Activated naive CD8-positive, alpha-beta T cell treated with anti-CD3 and anti-CD28 coated beads, Interleukin-2, amount 50 U/mL, for 16 hours (primary cell): ENCODE results near the gene CALR3.
"Not testable (repeated sequence)": the region's sequence is repeated elsewhere in the genome, so short reads cannot be mapped to it uniquely, and the experiment has no call there.

Experiments
- DNase-seq: peaks from one replicate; pipeline ENCODE4 v3.0.0-alpha.2; 2020; ENCODE audit warnings: low read depth, low spot score

CALR3 gene

DNA sequence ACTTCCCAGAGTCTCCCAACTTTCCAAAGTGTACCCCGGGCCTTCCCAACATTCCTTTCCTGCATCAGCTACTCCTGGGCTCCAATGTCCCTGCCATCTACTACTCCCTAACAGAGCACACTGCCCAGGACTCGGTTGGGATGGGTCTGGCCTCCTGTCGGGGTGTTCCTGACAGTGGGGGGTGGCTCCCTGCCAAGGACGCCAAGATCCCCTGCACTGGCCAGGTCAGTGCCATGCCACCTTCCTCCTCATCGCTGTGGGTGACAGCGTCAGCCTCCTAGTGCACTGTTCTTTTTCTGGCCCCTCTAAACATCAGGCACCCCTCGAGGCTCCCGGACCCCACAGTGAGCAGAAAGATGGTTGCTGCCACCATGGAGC lies 38.0 kb downstream of the CALR3 start:
- no peak for DNase-seq

DNA sequence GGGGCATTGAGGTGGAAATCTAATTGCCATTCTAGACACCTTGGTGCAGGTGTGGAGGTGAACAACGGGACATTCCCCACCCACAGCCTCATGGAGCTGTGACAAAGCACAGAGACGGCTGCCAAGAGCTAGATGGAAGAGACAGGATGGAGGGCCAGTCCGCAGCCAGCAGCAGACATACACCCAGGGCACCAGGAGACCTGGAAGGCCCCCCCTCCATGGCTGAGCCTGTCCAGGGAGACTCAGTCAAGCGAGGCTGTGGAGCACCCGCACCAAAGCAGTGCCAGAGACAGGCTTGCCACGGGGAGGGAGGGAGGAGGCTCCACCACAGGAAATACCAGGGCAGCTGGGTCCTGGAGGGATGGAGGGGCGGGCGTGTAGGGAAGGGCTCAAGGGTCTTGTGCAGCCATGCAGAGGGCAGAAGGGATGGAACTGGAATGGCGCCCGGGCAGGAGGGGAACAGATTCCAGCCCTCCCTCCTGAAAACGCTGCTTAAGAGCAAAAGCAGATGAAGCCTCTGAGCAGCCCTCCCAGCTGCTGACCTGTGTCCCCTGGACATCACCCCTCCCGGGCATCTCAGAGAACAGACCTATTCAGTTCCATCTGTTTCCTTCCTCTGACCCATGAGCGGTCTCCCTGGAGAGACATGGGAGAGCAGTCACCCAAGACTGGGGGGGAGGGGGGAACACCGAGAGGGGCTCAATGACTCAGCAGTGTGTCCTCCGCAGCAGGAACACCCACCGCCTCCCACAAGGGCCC lies 38.6 kb downstream of the CALR3 start:
- no peak for DNase-seq

DNA sequence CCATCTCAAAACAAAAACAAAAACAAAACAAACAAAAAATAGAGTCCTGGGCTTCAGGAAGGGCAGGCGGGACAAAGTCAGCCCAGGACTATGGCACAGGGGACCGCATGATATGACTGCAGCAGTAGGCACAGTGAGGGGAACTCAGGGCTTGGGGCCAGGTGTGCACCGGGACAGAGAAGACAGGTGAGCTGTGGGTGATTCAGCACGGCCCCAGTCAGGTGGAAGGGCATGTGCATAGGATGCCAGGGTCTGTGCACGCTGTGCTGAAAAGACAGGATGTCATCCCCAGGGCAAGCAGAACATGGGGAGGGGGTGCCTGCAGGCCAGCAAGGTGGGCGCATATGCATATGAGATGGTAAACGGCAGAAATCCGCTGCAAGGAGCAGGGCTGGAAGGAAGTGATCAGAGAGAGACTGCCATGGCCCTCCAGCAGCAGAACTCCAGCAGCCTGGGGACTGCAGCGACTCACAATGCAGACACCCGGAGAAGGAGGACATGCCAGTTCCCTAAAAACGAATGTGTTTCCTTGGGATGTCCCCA lies 39.2 kb downstream of the CALR3 start:
- DNase-seq = no peak

DNA sequence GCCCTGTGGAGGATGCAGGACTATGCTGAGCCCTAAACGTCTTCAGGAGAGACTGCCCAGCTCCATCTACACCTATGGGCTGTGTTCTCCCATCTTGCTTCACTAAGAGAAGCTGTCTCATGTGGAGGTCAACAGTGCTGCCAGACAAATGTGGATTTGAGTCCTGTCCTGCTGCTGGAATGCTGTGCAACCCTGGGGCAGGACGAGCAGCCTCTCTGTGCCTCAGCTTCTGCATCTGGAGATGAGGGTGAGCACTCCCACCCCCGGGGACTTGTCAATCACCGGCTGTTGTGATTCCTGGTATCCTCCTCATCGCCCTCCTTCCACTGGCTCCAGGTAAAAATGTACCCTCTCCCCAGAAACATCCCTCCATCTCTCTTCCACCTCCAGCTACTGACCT lies 40.5 kb downstream of the CALR3 start:
- no peak for DNase-seq

DNA sequence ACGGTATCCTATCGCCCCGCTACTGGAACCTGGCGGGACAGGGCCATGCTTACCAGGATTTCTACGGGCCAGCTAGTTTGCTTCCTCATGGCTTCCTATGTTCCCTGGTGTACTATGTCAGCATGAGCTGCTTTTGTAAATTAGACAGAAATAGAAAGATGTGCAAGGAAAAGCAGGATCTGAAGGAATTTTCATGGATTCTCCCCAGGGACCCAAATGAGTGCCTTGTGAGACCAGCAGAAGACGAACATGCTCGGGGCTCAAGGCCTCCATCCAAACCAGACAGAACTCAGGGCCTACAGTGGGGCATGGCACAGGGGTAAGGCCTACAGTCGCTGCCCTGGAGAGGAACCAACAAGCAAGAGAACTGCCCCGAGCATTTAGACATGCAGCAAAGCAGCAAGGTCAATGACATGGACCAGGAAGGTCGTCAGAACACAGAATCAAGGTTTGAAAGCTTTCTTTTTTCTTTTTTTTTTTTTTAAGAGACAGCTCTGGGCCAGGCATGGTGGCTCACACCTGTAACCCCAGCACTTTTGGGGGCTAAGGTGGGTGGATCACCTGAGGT lies 41.5 kb downstream of the CALR3 start:
- DNase-seq = no peak

DNA sequence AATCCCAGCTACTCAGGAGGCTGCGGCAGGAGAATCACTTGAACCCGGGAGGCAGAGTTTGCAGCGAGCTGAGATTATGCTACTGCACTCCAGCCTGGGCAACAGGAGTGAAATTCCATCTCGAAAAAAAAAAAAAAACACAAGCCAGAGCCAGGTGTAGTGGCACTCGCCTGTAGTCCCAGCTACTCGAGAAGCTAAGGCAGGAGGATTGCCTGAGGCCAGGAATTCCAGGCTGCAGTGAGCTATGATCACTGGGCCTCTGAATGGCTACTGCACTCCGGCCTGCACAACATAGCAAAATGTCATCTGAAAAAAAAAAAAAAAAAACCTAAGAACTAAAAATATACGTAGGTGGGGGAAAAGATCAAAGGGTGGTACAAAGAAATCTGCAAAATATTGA lies 43.6 kb downstream of the CALR3 start:
- DNase-seq = no peak

DNA sequence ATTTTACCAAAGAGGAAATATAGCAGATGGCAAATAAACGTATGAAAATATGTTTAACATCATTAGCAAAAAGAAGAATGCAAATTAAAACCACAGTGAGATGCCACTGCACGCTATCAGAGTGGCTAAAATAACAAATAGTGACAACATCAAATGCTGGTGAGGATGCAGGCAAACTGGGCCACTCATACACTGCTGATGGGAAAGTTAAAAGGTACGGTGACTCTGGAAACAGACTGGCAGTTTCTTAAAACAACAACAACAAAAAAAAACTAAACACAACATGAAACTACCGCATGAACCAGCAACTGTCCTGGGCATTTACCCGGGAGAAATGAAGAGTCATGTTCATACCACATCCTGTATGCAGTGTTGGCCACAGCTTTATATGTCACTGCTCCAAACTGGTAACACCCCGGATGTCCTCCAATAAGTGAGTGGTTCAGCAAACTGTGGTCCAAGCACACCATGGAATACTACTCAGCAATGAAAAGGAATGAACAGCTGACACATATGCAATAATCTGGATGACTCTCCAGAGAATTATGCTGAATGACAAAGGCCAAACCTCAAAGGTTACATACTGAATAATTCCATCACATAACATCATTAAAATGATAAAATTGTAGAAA lies 46.5 kb downstream of the CALR3 start:
- DNase-seq = no peak

DNA sequence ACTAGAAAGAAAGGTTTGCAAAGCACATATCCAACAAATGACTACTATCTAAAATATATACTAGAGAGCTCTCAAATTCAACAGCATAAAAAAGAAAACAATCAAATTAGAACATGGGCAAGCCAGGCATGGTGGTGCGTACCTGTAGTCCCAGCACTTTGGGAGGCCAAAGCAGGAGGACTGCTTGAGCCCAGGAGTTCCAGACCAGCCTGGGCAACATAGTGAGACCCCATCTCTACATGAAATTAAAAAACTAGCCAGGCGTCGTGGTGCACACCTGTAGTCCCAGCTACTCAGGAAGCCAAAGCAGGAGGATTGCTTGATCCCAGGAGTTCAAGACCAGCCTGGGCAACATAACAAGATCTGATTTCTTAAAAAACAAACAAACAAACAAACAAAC lies 47.1 kb downstream of the CALR3 start:
- DNase-seq = not testable (repeated sequence)

DNA sequence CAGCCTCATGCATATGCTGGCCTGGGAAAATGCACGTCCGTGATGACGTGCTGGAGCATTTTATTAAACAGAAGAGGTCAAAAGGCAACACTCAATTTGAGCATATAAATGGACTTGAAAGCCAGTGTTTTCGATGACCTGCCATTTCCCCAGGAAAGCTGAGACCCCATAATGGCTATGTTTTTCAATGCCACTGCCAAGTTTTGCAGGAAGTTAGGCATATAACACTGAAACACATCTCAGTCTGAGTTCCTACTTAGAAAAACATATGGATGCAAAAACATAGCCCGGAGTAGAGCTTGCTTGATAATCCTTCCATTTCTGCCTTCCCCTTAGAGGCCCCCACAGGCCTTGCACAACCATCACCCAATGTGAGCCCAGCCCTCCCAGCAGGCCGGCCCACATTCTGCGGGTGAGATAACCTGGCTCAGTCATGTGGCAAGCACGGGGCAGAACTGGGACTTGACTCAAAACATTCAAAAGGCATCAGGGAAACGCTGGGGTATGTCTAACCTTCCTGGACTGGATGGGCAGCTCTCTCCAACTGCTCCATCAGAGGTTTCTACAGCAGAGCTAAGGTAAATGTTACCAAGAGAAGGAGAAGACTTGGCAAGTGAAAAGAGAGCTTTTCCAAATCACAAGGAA lies 49.1 kb downstream of the CALR3 start:
- DNase-seq = no peak

DNA sequence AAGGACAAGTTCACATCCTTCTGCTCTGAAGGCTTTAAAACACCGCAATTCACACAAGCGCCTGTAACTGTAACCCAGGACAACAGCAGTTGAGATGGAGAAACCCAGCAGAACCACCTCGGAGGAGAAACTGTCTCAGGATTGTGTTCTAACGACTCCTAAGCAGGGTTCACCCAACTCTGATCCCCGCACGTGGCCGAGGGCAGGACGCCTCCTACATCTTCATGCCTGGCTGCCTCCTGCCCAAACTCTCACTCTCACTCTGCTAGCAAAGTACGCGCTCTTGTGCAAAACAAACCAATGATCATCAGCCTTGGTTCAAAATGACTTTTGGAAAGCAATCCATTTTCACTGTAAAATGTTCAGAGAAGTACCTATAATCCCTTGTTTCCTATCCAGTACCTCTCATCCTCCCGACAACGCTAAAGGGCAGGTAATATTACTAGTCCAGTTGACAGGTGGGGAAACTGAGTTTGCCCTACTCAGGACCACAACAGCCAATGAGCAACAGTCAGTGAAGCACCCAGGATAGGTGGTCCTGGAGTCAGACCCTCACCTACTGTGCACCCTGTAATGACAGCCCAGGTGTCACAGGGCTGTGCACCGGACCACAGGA lies 49.8 kb downstream of the CALR3 start:
- DNase-seq = no peak

DNA sequence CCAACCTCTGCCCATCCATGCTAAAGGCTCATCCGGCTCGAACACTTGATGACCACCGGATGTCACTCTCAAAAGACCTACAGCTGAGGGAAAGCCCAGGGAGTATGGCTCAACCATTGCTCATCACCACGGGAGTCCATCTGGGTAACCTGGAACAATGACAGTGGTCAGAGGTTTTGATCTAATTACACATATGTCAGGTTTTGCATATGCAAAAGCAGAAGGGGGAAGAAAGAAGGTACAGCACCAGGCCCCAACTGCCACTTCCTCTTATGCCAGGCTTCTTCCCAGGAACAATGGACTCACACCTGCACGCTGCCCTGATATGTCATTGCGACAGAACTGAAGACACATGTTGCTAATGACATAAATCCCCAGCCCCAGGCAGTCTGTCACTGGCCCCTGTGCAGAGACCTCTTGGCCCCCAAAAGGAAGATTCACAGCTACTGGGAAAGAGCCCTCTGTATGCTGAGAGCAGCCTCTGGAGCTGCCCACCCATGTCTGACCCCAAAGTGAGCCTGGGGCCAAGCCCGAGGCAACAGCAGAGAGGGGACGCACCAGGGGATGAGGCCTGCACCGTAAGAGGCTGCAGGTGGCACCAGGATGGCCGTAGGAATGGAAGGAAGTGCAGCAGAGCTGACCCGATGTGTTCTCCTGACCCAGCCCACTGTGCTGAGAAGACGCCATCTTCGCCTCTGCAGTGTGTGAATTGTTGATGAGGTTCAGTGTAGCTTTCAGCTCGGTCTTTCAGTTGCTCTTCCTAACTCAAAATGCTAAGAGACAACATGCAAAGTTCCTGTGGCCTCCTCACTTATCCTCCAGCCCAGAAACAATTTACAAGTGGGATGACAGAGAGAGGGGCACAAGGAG lies 50.5 kb downstream of the CALR3 start:
- no peak for DNase-seq

DNA sequence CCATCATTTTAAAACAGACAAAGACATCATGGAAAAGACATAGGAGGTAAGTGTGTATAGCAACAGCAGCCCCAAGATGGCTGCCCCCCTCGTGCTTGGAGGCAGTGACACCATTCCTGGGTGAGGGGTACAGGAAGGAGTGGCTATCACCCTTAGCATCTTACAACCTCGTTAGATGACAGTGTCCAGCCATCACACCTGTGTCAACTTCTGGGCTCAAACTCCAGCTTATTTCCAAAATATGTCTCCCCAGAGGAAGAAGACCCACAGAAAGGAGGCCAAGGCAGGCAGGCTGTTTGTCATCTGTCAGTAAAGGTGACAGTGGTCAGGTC lies 51.7 kb downstream of the CALR3 start:
- no peak for DNase-seq

DNA sequence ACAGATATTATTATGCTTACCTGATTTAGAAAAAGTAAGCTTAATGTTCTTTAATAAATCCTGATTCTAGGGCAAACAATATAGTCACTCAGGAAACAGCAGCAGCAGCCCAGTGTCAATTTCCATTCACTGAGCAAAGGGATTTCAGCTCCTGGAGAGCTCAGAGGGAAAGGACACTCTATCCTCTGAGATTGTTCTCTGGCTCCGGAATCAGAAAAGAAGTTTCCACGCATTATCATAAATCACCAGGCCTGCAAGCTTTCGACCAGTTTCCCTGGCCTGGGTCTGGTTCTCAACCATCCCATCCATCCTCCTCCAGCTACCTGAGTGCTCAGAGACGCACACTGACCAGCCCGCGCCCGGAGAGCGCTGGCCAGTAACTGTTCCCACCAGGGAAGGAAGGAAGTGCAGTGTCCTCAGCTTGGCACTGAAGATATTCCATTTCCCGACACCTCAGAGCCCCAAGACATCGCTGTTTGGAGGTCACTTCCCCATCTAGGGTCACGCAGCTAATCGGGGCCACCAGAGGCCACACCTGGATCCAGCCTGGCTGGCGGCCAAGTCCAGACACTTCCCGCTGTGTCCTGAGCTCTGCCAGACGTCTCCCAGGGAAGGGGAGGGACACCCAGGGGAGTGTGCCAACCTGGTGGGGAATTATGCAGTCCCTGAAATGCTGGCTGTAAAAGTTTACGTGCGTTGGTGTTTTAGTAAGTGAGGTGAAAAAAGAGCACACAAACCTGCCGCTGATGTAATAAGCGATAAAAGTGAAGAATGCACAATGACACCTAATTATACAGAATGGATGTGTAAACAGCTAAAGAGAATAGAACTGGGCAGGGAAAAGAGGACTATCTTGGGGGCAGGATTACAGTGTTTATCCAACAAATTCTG lies 53.3 kb downstream of the CALR3 start:
- DNase-seq = no peak

DNA sequence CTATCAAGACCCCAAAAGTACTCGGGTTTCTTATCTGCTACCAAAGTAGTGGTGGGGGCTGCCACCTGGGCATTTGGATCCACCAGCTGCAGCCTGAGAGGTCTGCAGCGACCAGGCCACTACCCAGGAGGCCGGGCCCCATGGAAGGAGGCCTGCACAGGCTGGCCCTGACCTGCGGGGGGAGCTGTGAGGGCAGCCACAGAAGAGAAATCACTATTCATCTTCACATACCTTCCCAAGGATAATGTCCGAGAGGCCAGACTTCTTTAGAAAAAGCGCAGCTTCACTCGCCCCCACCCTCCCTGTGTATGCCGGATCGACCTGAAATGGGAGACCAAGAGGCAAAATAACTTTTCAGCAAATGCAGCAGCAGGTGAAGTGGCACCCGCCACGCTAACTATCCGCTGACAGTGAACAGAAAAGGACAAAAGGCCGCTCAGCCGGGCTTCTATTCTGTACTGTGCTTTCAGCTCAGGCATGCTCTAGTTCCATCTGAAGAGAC lies 54.3 kb downstream of the CALR3 start:
- DNase-seq = no peak

DNA sequence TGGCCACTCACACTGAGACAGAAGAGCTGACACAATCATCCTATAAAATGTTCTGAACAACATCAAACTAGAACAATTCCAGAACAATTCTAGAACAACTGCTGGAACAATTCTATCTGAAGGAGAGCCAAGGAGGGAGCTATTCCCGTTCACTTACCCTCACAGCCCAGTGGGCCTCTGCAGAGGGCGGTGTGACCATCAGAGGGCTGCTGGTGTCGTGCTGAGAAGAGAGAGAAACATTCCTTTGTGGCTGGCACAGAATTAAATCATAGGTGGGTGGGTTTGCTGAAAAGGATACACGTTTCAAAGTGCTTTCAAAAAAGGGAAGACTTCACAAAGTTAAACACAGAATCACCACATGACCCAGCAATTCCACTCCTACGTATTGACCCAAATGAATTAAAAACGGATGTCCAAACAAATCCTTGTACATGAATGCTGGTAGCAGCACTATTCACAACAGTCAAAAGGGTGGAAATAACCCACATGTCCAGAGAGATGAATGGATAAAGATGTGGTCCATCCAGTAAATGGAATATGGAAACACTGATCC lies 59.1 kb downstream of the CALR3 start:
- DNase-seq = no peak

DNA sequence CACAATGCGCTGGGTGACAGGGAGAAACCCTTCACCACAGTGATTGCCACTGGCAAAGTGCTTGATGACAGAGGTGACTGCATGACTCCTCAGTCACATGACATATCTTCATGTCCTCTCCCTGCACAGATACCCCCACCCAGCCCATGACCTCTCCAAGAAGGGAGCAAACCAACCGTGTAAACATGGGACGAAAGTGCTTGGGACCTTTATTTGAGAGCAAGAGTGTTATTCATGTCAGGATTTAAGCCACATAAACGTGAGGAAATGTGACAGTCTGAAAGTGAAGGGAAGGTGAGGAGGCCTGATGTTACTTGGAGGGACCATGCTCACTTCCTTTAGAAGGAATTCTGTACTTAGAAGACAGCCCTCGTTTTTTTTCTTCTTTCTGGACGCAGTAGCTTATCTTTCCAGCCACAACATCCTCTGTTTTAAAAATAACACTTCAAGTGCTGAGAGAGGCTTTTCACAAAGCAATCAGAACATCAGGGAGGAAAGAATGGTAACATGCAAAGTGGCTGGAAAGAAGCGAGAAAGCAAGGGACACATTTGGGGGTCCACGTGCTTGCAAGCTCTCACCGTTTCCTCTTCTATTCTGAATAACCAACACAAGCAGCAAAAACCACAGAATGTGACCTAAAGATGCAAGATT lies 59.8 kb downstream of the CALR3 start:
- DNase-seq = no peak

DNA sequence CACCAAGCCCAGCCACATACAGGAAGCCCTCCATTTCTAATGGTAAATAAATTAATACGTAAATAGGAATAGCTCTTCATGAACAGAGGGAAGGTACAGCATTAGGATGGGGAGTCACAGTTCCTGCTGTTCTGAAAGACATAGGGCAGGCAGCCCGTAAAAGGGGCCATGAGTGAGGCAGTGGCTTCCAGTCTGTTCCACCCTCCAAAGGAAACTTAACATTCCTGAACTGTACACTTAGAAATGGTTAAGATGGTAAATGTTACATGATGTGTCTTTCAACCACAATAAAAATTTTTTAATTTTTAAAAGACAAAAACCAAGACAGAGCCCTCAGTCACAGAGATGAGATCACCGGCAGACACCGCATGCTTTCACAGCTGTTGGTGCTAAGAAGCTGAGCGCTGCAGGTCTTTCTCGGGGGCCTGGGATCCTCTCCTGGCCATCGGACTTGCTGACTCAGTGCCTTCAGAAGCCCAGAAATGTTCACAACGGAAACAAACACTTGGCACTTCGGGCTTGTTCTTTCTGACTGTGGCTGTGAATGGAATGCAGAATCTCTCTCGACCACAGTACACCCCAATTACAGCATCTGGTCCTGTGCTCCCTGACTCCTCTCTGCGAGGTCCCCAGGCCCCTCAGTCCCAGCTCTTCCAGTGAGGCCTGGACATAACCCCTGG lies 60.6 kb downstream of the CALR3 start:
- DNase-seq = no peak

DNA sequence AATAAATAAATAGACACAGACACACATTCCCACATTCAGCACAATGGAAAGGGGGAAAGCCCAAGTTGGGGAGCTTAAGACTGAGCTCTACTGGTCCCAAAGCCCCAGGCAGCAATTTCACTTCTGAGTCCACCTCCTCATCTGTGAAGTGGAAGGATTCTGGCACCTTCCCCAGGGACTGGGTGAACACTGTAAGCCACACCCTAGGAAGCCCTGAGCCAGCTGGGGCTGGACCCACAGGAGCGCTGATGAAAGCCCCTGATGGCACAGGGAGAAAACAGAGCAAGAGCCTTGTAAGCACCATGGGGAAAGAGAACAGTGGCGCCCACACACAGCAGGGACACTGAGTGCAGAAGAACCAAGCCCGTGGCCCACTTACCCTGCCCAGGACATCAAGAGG lies 62.0 kb downstream of the CALR3 start:
- DNase-seq = no peak

DNA sequence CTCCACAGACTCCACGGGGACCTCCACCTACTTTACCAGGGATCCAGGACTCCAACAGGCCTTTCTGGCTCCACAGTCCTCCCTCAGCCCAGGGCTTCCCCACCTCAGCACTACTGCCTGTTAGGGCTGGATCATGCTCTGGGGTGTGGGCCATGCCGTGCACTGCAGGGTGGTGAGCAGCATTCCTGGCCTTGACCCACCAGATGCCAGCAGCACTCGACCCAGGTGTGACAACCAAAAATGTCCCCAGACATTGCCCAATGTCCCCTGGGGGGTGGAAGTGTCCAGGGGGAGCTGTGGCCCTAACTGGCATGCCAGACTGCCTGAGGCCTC lies 66.2 kb downstream of the CALR3 start:
- no peak for DNase-seq
